ENCODE results near the gene KRTAP5-9.

KRTAP5-9 gene

DNA sequence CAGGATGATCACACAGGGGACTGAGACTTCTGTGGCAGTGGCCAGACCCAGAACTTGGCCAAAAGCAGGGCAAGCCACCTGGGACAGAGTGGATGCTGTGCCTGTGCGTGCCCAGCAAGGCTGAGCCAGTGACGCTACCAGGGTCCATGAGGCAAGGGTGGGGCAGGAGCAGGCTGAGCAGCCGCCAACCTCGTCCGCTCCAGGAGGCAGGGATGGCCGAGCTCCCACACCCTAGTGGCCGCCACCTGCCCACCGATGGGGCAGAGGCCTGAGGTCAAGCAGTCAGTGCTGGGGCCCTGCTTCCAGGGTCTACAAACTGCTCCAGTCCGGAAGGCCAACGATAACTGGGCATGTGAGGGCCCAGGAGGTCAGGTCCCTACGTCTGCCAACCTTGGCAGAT is 7.3 kb downstream of the KRTAP5-9 start:
- TF ChIP-seq, protein P1, sequence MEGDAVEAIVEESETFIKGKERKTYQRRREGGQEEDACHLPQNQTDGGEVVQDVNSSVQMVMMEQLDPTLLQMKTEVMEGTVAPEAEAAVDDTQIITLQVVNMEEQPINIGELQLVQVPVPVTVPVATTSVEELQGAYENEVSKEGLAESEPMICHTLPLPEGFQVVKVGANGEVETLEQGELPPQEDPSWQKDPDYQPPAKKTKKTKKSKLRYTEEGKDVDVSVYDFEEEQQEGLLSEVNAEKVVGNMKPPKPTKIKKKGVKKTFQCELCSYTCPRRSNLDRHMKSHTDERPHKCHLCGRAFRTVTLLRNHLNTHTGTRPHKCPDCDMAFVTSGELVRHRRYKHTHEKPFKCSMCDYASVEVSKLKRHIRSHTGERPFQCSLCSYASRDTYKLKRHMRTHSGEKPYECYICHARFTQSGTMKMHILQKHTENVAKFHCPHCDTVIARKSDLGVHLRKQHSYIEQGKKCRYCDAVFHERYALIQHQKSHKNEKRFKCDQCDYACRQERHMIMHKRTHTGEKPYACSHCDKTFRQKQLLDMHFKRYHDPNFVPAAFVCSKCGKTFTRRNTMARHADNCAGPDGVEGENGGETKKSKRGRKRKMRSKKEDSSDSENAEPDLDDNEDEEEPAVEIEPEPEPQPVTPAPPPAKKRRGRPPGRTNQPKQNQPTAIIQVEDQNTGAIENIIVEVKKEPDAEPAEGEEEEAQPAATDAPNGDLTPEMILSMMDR (conservative IDR thresholded peaks at IDR 0.05; ENCODE audit: low read depth, low read length), result no peak
- no peaks in the 10 kb centered on the region for H3K27me3 ChIP-seq (ENCODE audit: insufficient read depth, low read depth)

DNA sequence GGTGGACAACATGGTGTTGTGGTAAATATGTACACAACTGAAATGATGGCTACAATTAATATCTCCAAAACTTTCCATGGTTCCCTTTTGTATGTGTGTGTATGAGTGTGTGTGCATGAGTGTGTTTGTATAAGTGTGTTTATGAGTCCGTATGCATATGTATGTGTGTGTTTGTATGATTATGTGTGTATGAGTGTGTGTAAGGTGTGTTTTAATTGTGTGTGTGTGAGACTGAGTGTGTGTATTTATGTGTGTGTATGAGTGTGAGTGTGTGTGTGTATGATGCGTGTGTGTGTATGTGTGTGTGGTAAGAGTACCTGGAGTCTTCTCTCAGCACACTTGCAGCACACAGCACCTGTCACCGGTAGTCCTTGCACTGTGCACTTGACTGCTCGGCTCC is 7.8 kb downstream of the KRTAP5-9 start:
- TF ChIP-seq, protein P1 (conservative IDR thresholded peaks at IDR 0.05; ENCODE audit: low read depth, low read length), result no peak
- Histone ChIP-seq H3K4me1 (ENCODE audit: low read depth, poor library complexity, severe bottlenecking) (no peaks in the 10 kb centered on the region), H3K79me2 (ENCODE audit: insufficient read depth, low read depth) (no peaks in the 10 kb centered on the region), H3K36me3 (ENCODE audit: insufficient read depth) (no peaks in the 10 kb centered on the region), H4K20me1 (ENCODE audit: insufficient read depth) (no peaks in the 10 kb centered on the region), H3K4me3 (IDR thresholded peaks at IDR 0.05; ENCODE audit: insufficient read depth, low read depth, low read length) (no peak overlapping the region), H2AFZ (ENCODE audit: low read depth) (no peak overlapping the region), H3K9ac (no peak overlapping the region), H3K4me2 (no peak overlapping the region), H3K27ac (no peak overlapping the region), H3K27me3 (ENCODE audit: insufficient read depth, low read depth) (no peaks in the 10 kb centered on the region)

More for the DNA sequence above, 7.3 kb downstream of the KRTAP5-9 start:
- H4K20me1 ChIP-seq (ENCODE audit: insufficient read depth), result no peaks in the 10 kb centered on the region
- no peak overlapping the region for H2AFZ ChIP-seq (ENCODE audit: low read depth)
- H3K4me2 ChIP-seq, result no peak overlapping the region
- H3K4me3 ChIP-seq (IDR thresholded peaks at IDR 0.05; ENCODE audit: insufficient read depth, low read depth, low read length), result no peak overlapping the region
- H3K27ac ChIP-seq, result no peak overlapping the region
- H3K4me1 ChIP-seq (ENCODE audit: low read depth, poor library complexity, severe bottlenecking), result no peaks in the 10 kb centered on the region
- no peak overlapping the region for H3K9ac ChIP-seq
- no peaks in the 10 kb centered on the region for H3K36me3 ChIP-seq (ENCODE audit: insufficient read depth)
- H3K79me2 ChIP-seq (ENCODE audit: insufficient read depth, low read depth), result no peaks in the 10 kb centered on the region

DNA sequence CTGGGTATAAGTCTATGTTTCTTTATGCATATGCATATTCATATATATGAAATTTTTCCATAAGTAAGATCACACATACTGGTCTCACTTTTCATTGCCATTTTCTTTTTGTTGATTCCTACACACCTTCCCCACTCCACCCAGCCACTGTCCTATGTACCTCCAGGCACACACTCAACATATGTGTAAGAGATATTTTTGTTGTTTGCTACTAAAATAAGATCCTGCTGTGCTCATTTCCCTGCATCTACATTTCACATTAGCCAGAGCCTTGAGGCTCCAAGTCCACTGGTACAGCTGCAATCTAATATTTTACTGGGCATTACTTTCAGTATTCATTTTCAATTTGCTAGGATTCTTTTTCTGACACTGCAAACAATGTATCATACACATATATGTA is 9.0 kb downstream of the KRTAP5-9 start:
- H3K27me3 ChIP-seq (ENCODE audit: insufficient read depth, low read depth), result no peaks in the 10 kb centered on the region
- no peak overlapping the region for H3K4me2 ChIP-seq
- H3K4me3 ChIP-seq (IDR thresholded peaks at IDR 0.05; ENCODE audit: insufficient read depth, low read depth, low read length), result no peak overlapping the region
- H3K79me2 ChIP-seq (ENCODE audit: insufficient read depth, low read depth), result no peaks in the 10 kb centered on the region
- no peak overlapping the region for H2AFZ ChIP-seq (ENCODE audit: low read depth)
- no peaks in the 10 kb centered on the region for H3K36me3 ChIP-seq (ENCODE audit: insufficient read depth)
- TF ChIP-seq, protein P1 (conservative IDR thresholded peaks at IDR 0.05; ENCODE audit: low read depth, low read length), result no peak
- no peak overlapping the region for H3K9ac ChIP-seq
- no peaks in the 10 kb centered on the region for H3K4me1 ChIP-seq (ENCODE audit: low read depth, poor library complexity, severe bottlenecking)
- H3K27ac ChIP-seq, result no peak overlapping the region
- no peaks in the 10 kb centered on the region for H4K20me1 ChIP-seq (ENCODE audit: insufficient read depth)

DNA sequence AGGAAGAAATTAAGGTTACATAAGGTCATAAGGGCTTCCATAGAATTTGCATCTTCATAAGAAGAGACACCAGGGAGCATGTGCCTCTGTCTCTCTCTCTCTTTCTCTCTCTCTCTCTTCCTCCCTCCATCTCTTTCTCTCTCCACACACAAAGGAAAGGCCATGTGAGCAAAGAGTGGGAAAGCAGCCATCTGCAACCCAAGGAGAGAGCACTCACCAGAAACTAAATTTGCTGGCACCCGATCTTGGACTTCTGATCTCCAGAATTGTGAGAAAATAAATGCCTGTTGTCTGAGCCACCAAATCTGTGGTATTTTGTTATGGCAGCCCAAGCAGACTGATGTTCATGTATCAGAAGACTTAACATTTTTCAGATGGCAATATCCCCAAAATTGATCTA is 10.8 kb downstream of the KRTAP5-9 start:
- Histone ChIP-seq H3K27ac (no peak overlapping the region), H3K79me2 (ENCODE audit: insufficient read depth, low read depth) (no peaks in the 10 kb centered on the region), H2AFZ (ENCODE audit: low read depth) (no peak overlapping the region), H3K9ac (no peak overlapping the region), H3K4me1 (ENCODE audit: low read depth, poor library complexity, severe bottlenecking) (no peaks in the 10 kb centered on the region), H3K27me3 (ENCODE audit: insufficient read depth, low read depth) (no peaks in the 10 kb centered on the region), H3K4me2 (no peak overlapping the region), H4K20me1 (ENCODE audit: insufficient read depth) (no peaks in the 10 kb centered on the region), H3K36me3 (ENCODE audit: insufficient read depth) (no peaks in the 10 kb centered on the region), H3K4me3 (IDR thresholded peaks at IDR 0.05; ENCODE audit: insufficient read depth, low read depth, low read length) (no peak overlapping the region)
- TF ChIP-seq, protein P1 (conservative IDR thresholded peaks at IDR 0.05; ENCODE audit: low read depth, low read length), result no peak
